Activated CD4-positive, alpha-beta T cell treated with anti-CD3 and anti-CD28 coated beads, Interleukin-2, amount 50 U/mL, for 1 hour (primary cell): ENCODE results near the gene KCNQ5.

Experiments used
- DNase-seq: peaks from one replicate; pipeline ENCODE4 v3.0.0-alpha.2; 2020

The KCNQ5 gene

DNA sequence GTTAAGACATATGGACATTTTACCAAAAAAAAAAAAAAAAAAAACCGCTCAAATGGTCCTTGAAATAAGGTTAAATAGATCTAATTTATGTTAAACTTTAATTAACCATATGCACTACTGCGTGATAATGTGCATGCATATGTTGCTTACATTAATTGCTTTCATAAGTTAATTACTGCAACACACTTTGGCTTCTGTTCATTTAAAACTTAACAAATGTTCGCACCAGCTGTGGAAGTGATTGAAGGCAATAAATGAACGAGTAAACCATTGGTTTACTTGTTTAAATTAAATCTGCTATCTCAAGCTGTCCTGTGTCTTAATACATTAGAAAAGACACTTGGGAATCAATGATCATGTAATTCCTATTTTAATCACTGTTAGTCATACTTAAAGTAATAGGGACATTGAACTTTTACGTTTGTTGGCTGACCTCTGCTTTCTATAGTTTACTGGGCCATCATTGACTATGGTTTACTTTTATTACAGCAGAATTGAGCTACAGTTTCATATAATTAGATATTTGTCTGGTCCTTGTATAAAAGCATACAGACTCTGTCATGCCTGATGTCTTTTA, 308.8 kb downstream of the KCNQ5 start:
- no peak for DNase-seq

- no peak for DNase-seq
These were observed 309.5 kb downstream of the KCNQ5 start for GRCh38 chr6:72931325-72931887.

- DNase-seq, result no peak
These were observed 311.4 kb downstream of the KCNQ5 start for GRCh38 chr6:72933233-72933632.

GRCh38 chr6:72936766-72937559, 315.1 kb downstream of the KCNQ5 start:
- DNase-seq, result no peak

DNA sequence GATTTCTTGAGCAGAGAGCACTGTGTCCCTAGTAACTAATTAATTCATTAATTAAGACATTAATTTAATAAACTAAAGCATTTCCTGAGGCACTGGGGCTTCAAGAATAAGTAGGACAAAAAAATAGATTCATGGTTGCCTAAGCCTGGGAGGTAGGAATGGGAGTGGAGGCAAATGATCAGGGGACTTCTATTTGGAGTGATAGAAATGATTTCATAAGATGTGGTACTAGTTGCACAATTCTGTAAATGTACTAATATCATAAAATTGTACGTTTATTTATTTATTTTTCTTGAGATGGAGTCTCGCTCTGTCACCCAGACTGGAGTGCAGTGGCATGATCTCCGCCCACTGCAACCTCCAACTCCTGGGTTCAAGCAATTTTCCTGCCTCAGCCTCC, 316.2 kb downstream of the KCNQ5 start:
- no peak for DNase-seq

DNA sequence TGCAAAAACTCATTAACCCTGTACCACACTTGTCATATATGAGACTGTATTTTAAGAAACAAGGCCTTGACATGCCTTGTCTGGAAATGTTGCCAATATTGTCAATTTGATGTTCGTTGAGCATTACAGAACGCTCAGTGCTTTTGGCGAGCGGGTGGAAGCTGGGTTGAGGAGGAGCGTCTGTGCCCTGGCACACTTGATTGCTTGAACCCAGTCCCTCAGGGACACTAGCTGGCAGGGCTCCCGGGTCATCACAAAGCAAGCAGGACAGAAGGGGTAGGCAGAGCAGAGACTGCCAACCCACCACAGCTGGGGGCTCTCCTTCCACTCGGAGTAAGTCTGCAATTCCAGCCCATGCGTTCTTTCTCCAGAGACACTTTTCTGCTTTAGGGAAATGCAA, 317.1 kb downstream of the KCNQ5 start:
- no peak for DNase-seq

GRCh38 chr6:72940265-72940664, 318.4 kb downstream of the KCNQ5 start:
- no peak for DNase-seq

DNA sequence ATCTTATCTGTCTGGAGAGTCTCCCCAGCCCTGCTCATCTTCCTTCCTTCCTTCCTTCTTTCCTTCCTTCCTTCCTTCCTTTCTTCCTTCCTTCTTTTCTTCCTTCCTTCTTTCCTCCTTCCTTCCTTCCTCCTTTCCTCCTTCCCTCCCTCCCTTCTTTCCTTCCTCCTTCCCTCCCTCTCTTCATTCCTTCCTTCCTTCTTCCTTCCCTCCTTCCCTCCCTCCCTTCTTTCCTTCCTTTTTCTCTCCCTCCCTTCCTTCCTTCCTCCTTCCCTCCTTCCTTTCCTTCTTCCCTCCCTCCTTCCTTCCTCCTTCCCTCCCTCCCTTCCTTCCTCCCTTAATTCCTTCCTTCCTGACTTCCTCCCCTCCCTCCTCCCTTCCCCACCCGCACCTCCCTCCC, 319.4 kb downstream of the KCNQ5 start:
- DNase-seq, result no peak

GRCh38 chr6:72941751-72942150, 319.9 kb downstream of the KCNQ5 start:
- no peak for DNase-seq

DNA sequence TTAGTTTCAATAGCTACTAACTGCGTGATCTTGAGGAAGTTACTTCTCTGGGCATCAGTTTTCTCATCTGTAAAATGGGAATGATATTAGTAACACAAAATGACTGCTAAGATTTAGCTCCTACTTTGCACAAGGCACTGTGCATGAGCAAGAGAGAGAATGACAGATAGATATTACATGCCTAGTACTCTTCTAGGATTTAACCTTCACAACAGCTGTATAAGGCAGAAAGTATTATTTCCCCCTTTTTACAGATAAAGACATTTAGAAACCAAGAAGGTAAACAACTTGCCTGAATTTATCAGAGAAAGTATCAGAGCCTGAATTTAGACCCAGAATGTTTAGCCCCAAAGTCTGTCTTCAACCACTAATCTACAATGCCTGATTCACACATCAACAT, 321.8 kb downstream of the KCNQ5 start:
- DNase-seq, result no peak

DNA sequence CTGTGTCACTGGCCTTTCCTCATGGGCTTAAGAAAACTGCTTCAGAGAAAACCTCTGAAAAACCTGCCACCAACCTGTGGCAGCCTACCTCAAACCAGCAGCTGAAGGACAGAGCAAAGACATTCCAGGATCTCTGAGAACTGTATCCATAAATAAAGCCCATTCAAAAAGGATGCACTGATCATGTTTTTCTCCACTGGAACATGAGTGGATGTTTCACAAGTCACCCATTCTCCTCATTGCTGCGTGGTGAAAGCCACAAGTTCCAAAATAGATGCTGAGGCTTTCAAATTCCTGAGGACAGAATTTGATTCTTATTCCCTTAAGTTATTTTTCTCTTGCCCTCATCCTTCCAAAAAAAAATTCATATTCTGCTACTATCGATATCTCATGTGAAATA, 322.8 kb downstream of the KCNQ5 start:
- DNase-seq, result no peak

GRCh38 chr6:72946774-72947173, 324.9 kb downstream of the KCNQ5 start:
- DNase-seq, result no peak

DNA sequence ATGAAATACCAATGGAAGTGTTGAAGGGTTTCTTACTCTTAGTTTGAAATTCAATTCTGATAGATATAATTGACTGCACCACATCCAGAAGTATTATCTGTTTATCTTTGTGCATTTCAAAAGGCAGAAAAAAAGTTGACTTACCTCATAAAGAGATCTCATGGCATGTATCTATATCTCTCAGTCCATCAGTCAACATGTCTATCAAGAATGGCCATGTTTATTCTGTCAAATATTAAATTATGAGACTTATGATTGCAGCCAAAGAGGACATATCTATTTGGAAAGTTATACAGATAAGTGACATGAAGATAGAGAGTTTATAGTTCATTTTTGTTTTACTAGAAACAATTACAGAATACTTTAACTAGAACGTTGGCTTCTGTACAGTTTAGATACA, 325.7 kb downstream of the KCNQ5 start:
- no peak for DNase-seq

DNA sequence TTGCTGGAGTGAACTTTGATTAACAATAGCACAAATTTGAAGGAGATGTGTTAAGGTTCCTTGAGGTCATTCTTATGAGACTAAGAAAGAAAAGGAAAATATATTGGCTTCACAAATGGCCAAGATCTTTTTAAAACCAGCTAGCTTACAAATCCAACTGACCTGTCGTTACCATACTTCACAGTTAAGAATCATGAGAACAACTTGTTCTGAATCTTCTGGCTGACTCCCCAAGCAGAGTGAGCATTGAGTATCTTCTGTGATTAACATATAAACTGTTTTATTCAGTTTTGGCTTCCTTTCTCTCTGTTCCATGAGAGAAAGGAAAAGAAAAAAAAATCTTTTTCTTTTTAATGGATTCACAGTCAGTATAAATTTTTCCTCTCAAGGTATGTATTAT, 326.3 kb downstream of the KCNQ5 start:
- no peak for DNase-seq

DNA sequence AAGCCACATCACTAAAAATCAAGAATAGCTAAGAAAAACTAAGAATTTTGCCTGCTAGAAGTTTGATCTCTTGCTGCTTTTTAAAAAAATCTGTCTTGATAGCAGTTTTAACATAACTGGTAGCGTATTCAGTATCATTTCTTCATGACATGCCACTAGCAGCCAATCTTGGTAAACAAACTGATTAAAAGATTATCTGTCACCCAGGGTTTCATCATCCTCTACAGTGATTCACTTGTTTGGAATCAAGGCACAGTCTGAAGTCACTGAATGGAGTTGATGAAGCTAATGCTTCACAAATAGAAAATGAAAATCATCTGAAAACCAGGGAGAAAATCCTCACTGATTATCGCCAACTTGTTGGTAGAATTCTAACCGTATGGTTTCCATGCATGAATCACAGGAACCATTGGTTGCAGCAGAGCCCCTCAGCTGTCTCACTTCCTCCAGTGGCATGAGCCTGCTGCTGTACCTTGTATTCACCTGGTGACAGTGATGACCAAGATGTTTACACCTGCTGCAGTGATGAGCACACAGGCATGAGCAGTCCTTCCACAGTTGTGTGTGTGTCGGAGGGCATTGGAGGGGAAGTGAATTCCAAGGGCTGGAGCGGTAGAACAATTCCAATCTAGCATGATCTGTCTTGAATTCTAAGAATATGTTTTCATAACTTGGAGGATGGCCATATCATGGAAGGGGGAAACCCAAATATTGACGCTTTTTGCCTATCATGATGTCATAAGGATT, 328.4 kb downstream of the KCNQ5 start:
- no peak for DNase-seq

- no peak for DNase-seq
These were observed 331.2 kb downstream of the KCNQ5 start for GRCh38 chr6:72952808-72953630.

DNA sequence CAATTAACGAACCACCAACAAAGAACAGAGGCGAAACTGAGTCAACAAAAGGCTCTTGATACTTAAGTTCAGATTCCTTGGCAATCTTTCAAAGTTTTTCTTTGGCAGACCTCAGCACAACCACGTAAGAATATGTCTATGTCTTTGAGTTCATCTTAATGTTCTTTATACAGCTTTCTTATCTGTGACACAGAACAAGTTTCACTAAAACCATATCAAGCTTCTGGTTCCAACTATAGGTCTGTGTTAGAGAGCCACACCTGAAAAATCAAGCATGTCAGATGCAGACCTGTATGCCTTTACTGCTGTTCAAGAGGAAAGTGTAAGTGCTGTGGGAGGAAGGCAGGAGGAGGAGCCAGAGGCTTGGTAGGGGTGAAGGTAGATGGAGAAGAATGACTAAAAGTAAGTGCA, 332.1 kb downstream of the KCNQ5 start:
- DNase-seq, result no peak

GRCh38 chr6:72954716-72955115, 332.9 kb downstream of the KCNQ5 start:
- DNase-seq, result no peak

DNA sequence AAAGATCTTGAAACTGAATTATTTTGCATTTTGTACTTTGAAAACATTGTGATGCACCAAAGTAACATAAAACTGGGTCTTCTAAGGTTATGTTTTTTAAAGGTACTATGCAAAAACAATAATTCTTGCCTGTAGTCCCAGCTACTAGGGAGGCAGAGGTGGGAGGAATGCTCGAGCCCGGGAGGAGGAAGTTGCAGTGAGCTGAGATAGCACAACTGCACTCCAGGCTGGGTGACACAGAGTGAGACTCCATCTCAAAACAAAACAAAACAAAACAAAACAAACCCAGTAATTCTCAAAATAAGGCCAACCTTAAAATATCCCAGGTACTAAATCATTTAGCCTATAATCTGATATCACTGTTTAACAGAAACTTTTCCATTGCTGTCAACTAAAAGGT, 333.8 kb downstream of the KCNQ5 start:
- no peak for DNase-seq

- DNase-seq, result no peak
These were observed 334.4 kb downstream of the KCNQ5 start for GRCh38 chr6:72956272-72956671.

- no peak for DNase-seq
These were observed 338.0 kb downstream of the KCNQ5 start for GRCh38 chr6:72959821-72960220.

DNA sequence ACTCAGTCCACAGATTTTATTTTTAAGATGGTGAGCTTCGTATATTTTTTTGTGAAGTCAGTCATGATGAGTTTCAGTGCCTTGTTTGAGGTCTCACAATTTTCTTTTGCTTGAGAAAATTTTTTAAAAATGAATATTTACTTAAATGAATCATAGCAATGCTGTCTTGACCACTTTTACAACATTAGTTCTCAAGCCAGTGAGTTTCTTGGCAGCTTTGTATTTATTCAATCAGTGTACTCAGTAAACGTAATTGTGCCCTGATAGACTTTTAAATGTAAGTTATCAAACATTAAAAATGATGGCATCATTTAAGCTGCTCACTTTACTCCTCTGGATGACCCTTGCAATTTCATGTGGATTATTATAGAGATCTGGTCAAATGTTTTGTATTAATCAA, 342.1 kb downstream of the KCNQ5 start:
- DNase-seq, result no peak
